ENCODE data around the gene BAAT.

DNA sequence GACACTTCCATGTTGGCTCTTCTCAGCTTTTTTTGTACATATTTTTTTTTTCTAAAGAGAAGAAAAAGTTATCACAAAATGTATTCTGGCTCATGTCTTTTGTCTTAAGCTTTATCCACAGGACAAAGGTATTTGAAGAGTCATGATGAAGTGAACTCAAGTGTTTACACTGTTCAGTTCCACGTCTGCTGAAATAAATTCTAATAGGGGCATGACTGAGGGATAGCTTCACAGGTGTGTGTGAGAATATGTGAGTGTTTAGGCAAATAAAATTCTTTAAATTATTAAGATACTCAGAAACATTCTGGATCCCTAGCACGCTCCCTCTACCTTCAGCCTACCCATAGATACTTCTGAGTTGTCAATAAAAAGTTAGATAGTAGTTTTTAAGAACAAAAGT, 59.8 kb downstream of the BAAT start:
- TF ChIP-seq, protein P1, sequence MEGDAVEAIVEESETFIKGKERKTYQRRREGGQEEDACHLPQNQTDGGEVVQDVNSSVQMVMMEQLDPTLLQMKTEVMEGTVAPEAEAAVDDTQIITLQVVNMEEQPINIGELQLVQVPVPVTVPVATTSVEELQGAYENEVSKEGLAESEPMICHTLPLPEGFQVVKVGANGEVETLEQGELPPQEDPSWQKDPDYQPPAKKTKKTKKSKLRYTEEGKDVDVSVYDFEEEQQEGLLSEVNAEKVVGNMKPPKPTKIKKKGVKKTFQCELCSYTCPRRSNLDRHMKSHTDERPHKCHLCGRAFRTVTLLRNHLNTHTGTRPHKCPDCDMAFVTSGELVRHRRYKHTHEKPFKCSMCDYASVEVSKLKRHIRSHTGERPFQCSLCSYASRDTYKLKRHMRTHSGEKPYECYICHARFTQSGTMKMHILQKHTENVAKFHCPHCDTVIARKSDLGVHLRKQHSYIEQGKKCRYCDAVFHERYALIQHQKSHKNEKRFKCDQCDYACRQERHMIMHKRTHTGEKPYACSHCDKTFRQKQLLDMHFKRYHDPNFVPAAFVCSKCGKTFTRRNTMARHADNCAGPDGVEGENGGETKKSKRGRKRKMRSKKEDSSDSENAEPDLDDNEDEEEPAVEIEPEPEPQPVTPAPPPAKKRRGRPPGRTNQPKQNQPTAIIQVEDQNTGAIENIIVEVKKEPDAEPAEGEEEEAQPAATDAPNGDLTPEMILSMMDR (IDR thresholded peaks at IDR 0.05; ENCODE audit: insufficient read depth, low read length, poor library complexity, severe bottlenecking), result no peak
- TF ChIP-seq EZH2phosphoT487 (conservative IDR thresholded peaks at IDR 0.05; ENCODE audit: low read length), result no peak

Data from SU-DHL-6 (cell line).